Heart left ventricle (tissue), 13 donors: ENCODE data around the gene B2M.

Source experiments
- POLR2A ChIP-seq, 2 donors: fragments of 450-650 bp; IDR thresholded peaks; one replicate each; pipeline ENCODE4 v1.6.1; 2017; ENCODE audit warnings: antibody characterized with exemption in 2 of 2, mild to moderate bottlenecking in 2 of 2, moderate library complexity in 2 of 2
- TF ChIP-seq, protein P1 (sequence below), 12 donors: fragments of 200-600 bp; sonication (generic) in 4 of 12; IDR thresholded peaks; one replicate each; pipeline versions ENCODE4 v1.5.0 to v1.8.0; 2018 to 2022; ENCODE audit warnings: antibody characterized with exemption in 12 of 12, mild to moderate bottlenecking in 5 of 12
- donor health status: ischemic (EF 13 %, LVEDD 7.1; RV severe dilation, severe dysfunction).
- donor health status: DM: no; HTN: yes; CAD: no.
- donor health status: DM: no; HTN: no; CAD: no.
- donor health status: ischemic (EF 25% LVEDD 6.9; RV normal size, moderate dysfunction).
- donor health status: ischemic (EF 25% LVEDD 5.7; RV mildly dilated, moderate dysfunction).
- donor health status: ischemic (EF 35%, LVEDD 5.7; RV mildly dilated, moderate dysfunction).
- donor health status: nonischemic (EF 11% LVEDD 7.7; RV severe dilation, severe dysfunction).
- donor health status: DM: yes; HTN: yes; CAD: no.
- donor health status: PGD.
- donor health status: ischemic (EF 29% LVEDD 5.4; RV normal size, mild dysfunction).
- donor health status: nonischemic (EF 23%, LVEDD 6.1; RV moderate dilation, normal function).

DNA sequence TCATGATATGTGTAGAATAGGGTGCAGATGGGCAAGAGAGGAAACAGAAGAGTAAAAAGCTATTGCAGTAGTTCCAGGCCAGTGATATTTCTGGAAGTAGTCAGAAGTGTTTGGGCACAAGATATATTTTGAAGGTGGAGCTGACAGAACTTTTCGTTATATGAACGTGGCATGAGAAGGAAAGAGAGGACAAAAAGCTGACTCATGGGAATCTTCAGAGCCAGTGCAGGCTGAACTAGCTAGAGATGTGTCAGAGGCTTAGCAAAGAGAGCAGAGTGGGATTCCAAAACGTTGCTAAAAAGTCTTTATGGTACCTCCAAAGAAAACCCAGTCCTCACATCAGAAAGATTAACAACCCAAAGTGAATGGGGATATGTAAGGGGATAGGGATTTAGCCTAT, 53.7 kb downstream of the B2M start:
- TF ChIP-seq POLR2A (IDR thresholded peaks at IDR 0.05) = no peak
- TF ChIP-seq, protein P1, sequence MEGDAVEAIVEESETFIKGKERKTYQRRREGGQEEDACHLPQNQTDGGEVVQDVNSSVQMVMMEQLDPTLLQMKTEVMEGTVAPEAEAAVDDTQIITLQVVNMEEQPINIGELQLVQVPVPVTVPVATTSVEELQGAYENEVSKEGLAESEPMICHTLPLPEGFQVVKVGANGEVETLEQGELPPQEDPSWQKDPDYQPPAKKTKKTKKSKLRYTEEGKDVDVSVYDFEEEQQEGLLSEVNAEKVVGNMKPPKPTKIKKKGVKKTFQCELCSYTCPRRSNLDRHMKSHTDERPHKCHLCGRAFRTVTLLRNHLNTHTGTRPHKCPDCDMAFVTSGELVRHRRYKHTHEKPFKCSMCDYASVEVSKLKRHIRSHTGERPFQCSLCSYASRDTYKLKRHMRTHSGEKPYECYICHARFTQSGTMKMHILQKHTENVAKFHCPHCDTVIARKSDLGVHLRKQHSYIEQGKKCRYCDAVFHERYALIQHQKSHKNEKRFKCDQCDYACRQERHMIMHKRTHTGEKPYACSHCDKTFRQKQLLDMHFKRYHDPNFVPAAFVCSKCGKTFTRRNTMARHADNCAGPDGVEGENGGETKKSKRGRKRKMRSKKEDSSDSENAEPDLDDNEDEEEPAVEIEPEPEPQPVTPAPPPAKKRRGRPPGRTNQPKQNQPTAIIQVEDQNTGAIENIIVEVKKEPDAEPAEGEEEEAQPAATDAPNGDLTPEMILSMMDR (IDR thresholded peaks at IDR 0.05) = no peak
